Muscle of leg (tissue), 11 donors: ENCODE results near the gene CTSD. TPM values are rescaled to one million over a fixed set of nuclear protein-coding genes. Genes with fewer than 3 reads are reported as not detected.

Source experiments
- DNase-seq: peaks from one replicate; pipeline ENCODE4 v3.0.0; 2013
- H3K27ac ChIP-seq: one replicate; pipeline ENCODE4 v1.5.1; 2013; ENCODE audit warnings: mild to moderate bottlenecking, low read length, control low read depth
- H3K27me3 ChIP-seq: one replicate; pipeline ENCODE4 v1.6.1; 2013; ENCODE audit warnings: low read length; ENCODE audit not compliant: control insufficient read depth, insufficient read depth
- H3K36me3 ChIP-seq: one replicate; pipeline ENCODE4 v1.6.1; 2013; ENCODE audit warnings: low read length; ENCODE audit not compliant: control insufficient read depth, insufficient read depth
- H3K4me1 ChIP-seq: one replicate; pipeline ENCODE4 v1.6.1; 2013; ENCODE audit warnings: low read length; ENCODE audit not compliant: control insufficient read depth, insufficient read depth
- H3K4me3 ChIP-seq: one replicate; pipeline ENCODE4 v1.5.1; 2013; ENCODE audit warnings: low read length, control low read depth
- H3K9me3 ChIP-seq: replicated peaks from 2 replicates; pipeline ENCODE4 v1.6.1; 2013; ENCODE audit warnings: low read depth, low read length; ENCODE audit not compliant: control insufficient read depth
- WGBS: methylation state at CpG from one replicate; pipeline ENCODE4 v1.1.5; 2013; ENCODE audit warnings: missing lambda C conversion rate; ENCODE audit not compliant: insufficient coverage; 5-methylcytosine and 5-hydroxymethylcytosine counted together
- polyA plus RNA-seq, 8 donors: library from polyadenylated mRNA; unstranded; fragments of 120-200 nt; gene quantifications; one replicate each; pipeline versions ENCODE4 v1.2.1 to v1.2.3, GENCODE V29; 2013; ENCODE audit warnings: inconsistent platforms in 1 of 8, low replicate concordance in 1 of 8; ENCODE audit not compliant: insufficient read length in 8 of 8, insufficient read depth in 1 of 8
- total RNA-seq: library from RNA; stranded (reverse); fragments of 120-200 nt; gene quantifications from one replicate; pipeline ENCODE4 v1.2.4, GENCODE V29; 2013

CTSD gene
- total and polyA plus RNA-seq, 9 donors = 56.9 to 120 (median 91.6) TPM

GRCh38 chr11:1728931-1729691, 34.6 kb downstream of the CTSD start:
- H3K4me3 ChIP-seq = no peak overlapping the region
- no peak overlapping the region for H3K27ac ChIP-seq
- no peaks in the 10 kb centered on the region for H3K9me3 ChIP-seq
- 80% methylated on average over 14 of the region's 25 CpGs for WGBS
- no peak for DNase-seq
- peaks cover 6% of the 10 kb centered on the region for H3K4me1 ChIP-seq
- H3K27me3 ChIP-seq = peaks cover 49% of the 10 kb centered on the region
- H3K36me3 ChIP-seq = no peaks in the 10 kb centered on the region

DNA sequence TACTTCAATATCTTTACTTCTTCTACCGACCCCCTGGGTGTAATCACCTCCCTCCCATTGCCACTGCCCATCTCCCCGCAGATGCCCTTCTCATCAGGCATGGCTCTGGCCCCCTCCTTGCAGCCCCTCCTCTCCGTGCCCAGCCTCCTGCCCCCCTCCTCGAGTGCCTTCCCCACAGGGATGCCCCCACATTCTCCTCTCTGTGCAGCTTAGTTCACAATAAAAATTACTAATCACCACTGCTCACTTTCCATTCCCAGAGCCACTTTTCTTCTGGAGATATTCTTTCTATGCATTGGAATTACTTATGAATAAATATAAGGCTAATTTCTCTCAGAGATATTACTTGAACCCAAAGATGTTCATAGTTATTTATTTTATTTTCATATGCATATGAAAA, 35.4 kb downstream of the CTSD start:
- H3K36me3 ChIP-seq = no peaks in the 10 kb centered on the region
- no peak overlapping the region for H3K4me3 ChIP-seq
- H3K27ac ChIP-seq = no peak overlapping the region
- H3K27me3 ChIP-seq = peaks cover 44% of the 10 kb centered on the region
- no peaks in the 10 kb centered on the region for H3K9me3 ChIP-seq
- H3K4me1 ChIP-seq = peaks cover 6% of the 10 kb centered on the region
- no peak for DNase-seq
- WGBS = 72% methylated on average over 4 of the region's 4 CpGs

GRCh38 chr11:1727861-1728260, 35.9 kb downstream of the CTSD start:
- DNase-seq = no peak
- peaks cover 43% of the 10 kb centered on the region for H3K27me3 ChIP-seq

DNA sequence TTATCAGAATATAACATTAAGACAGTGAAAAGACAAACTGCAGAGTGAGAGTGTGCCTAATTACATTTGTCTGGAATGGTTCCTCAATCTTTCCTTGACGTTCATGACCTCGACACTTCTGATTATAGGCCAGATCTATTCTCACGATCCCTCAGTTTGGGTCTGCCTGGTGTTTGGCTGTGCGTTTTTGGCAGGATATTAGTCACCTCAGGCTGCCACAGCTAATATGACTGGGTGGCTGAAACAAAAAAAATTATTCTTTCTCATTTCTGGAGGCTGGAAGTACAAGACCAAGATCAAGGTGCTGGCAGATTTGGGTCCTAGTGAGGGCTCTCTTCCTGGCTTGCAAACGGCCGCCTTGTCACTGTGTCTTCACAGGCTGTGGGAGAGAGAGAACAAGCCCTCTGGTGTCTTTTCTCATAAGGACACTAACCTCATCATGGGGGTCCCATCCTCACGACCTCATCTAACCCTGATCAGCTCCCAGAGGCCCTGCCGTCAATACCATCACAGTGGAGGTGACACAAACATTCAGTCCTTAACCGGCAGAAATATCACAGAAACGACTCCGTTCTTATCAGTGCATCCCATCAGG, 36.5 kb downstream of the CTSD start:
- no peak overlapping the region for H3K4me3 ChIP-seq

More at GRCh38 chr11:1727861-1728260, 35.9 kb downstream of the CTSD start:
- no peak overlapping the region for H3K4me3 ChIP-seq
- no peaks in the 10 kb centered on the region for H3K36me3 ChIP-seq
- 92% methylated on average over 1 of the region's 9 CpGs for WGBS
- H3K27ac ChIP-seq = no peak overlapping the region
- peaks cover 6% of the 10 kb centered on the region for H3K4me1 ChIP-seq
- no peaks in the 10 kb centered on the region for H3K9me3 ChIP-seq

DNA sequence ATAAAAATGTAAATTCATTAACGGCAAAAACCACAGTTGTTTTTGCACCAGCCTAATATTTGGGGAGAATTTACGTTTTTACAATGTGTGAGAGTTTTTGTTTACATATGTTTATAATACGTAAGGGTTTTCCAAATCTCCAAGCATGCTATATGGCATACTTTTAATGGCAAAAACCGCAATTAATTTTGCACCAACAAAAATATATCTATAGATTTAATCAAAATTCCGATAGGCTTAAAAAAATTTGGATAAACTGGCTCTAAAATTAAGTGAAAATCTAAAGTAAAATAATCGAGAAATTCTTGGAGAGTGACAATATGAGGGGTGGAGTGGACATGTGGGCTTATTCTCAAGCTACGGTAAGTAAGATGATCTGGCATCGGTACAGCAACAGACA, 43.9 kb downstream of the CTSD start:
- WGBS = 62% methylated on average over 3 of the region's 8 CpGs
- DNase-seq = no peak

More for the DNA sequence above, 36.5 kb downstream of the CTSD start:
- peaks cover 36% of the 10 kb centered on the region for H3K27me3 ChIP-seq
- 71% methylated on average over 6 of the region's 11 CpGs for WGBS
- H3K4me1 ChIP-seq = peaks cover 6% of the 10 kb centered on the region
- no peaks in the 10 kb centered on the region for H3K36me3 ChIP-seq
- DNase-seq = no peak
- no peaks in the 10 kb centered on the region for H3K9me3 ChIP-seq
- no peak overlapping the region for H3K27ac ChIP-seq

DNA sequence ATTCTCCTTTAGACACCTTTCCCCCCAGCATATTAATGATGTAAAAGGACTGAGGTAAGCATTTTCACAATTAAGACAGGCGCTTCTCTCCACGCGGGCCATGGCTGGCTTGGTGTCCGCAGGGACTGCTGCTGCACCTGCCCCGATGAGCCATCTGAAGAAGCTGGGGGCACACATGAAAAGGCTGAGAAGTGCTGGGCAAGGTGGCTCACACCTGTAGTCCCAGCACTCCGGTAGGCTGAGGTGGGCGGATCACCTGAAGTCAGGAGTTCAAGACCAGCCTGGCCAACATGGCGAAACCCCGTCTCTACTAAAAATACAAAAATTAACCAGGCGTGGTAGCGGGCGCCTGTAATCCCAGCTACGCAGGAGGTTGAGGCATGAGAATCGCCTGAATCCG, 45.4 kb downstream of the CTSD start:
- Histone ChIP-seq H3K27ac (no peak overlapping the region), H3K4me1 (peaks cover 11% of the 10 kb centered on the region), H3K27me3 (no peaks in the 10 kb centered on the region), H3K36me3 (no peaks in the 10 kb centered on the region), H3K4me3 (no peak overlapping the region), H3K9me3 (no peaks in the 10 kb centered on the region)
- no peak for DNase-seq
- WGBS = 87% methylated on average over 13 of the region's 15 CpGs

More for the DNA sequence above, 43.9 kb downstream of the CTSD start:
- Histone ChIP-seq H3K9me3 (no peaks in the 10 kb centered on the region), H3K4me1 (peaks cover 11% of the 10 kb centered on the region), H3K27ac (no peak overlapping the region), H3K27me3 (no peaks in the 10 kb centered on the region), H3K4me3 (no peak overlapping the region), H3K36me3 (no peaks in the 10 kb centered on the region)

GRCh38 chr11:1717745-1718144, 46.0 kb downstream of the CTSD start:
- no peak overlapping the region for H3K4me3 ChIP-seq
- no peaks in the 10 kb centered on the region for H3K36me3 ChIP-seq
- DNase-seq = peak; percentile 28
- no peak overlapping the region for H3K27ac ChIP-seq
- H3K4me1 ChIP-seq = peaks cover 11% of the 10 kb centered on the region
- H3K9me3 ChIP-seq = no peaks in the 10 kb centered on the region
- 74% methylated on average over 6 of the region's 8 CpGs for WGBS
- H3K27me3 ChIP-seq = no peaks in the 10 kb centered on the region

DNA sequence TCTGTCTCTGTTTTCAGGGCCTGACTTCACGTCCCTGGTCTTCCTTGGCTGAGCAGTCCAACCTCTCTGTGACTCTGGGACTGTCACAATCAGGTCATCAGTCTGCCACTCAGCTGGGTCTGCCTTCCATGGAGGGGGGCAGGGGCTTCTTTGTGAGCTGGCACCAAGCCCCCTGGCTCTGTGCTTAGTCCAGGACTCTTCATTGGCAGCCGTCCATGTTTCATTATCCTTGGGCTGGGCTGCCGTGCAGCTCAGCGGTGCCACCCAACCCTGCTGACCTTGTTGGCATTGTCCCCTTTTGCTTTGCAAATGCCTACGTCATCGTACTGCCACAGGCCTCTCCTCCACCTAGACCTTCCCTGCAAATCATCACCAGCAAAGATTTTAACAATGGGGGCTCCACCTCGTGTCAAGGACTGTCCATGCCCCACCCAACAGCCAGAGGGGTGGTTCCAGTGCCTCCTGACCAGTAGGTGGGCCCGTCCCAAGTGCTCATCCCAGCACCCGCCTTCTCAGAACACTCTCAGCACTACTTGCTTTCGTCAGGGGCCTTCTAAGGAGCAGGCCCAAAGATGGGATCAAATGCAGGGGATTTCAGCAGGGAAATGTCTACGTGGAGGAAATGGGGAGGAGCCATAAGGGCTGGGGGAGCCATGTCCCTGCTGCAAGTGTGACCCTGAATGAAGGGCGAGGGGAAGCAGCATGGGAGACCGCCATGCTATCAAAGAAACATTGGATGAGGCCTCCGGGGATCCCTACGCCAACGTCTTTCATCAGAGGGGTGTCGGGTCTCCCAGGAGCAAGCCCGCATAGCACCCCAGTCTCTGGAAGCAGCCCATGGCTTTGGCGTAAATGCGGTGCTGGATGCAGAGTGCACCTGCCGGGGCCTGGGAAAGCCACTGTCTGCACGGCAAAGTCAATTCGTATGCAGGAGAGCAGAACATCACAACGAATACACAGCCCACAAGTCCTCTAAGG, 48.5 kb downstream of the CTSD start:
- peaks cover 2% of the 10 kb centered on the region for H3K27me3 ChIP-seq
- 74% methylated on average over 18 of the region's 24 CpGs for WGBS
- no peaks in the 10 kb centered on the region for H3K9me3 ChIP-seq
- no peaks in the 10 kb centered on the region for H3K36me3 ChIP-seq
- no peak overlapping the region for H3K4me3 ChIP-seq
- DNase-seq = no peak
- peaks cover 11% of the 10 kb centered on the region for H3K4me1 ChIP-seq
- H3K27ac ChIP-seq = no peak overlapping the region

DNA sequence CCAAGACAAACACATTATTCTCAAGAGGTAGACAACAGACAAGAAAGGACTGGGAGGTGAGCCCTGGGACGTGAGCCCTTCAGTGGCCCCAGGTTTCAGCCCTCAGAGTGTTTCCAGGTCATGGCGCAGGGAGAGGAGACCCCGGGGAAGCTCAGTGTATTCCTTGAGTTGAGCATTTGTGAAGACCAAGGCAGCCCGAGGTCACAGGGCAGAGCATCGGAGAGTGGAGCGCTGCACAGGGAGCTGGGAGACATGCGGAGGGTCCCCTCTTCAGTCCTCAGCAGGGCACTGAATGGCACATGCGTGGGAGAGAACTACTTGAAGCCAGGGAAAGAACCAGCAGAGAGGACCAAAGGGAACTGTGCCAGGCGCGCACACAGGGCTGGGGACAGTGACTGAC, 55.0 kb downstream of the CTSD start:
- H3K27me3 ChIP-seq = peaks cover 18% of the 10 kb centered on the region
- H3K4me1 ChIP-seq = no peaks in the 10 kb centered on the region
- no peak overlapping the region for H3K4me3 ChIP-seq
- no peak overlapping the region for H3K27ac ChIP-seq
- DNase-seq = no peak
- no peaks in the 10 kb centered on the region for H3K9me3 ChIP-seq
- 89% methylated on average over 8 of the region's 10 CpGs for WGBS
- no peaks in the 10 kb centered on the region for H3K36me3 ChIP-seq

DNA sequence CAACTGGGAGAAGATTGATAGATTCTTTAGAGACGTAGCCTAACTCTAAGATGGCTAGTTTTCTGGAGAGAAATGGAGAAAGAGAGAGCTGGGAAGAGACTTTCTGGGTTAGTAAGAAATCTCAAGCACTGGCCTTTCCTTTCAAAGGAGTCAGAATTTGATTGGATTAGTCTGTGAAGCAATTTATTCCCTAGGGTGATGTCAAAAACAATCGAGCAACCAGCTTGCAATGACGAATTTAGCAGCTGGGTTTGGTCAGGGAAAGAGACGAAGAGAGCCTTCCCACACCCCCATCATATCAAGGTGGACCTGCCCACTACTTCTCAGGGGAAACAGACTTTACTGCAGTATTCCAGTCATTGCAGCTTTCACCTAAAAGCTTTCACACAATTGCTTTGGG, 56.0 kb downstream of the CTSD start:
- no peak overlapping the region for H3K4me3 ChIP-seq
- DNase-seq = no peak
- H3K27ac ChIP-seq = no peak overlapping the region
- H3K4me1 ChIP-seq = no peaks in the 10 kb centered on the region
- H3K9me3 ChIP-seq = no peaks in the 10 kb centered on the region
- H3K36me3 ChIP-seq = no peaks in the 10 kb centered on the region
- WGBS = 11% methylated on average over 3 of the region's 4 CpGs
- H3K27me3 ChIP-seq = peaks cover 18% of the 10 kb centered on the region
